ENCODE measurements around the gene PHIP.

Gene PHIP

GRCh38 chr6:79070206-79070825 lies 7.7 kb downstream of the PHIP start:
- no peak for DNase-seq (ENCODE audit: low read depth in 2 of 2)

- DNase-seq (ENCODE audit: low read depth in 2 of 2) = no peak
Observed at GRCh38 chr6:79066828-79067227, 11.2 kb downstream of the PHIP start.

GRCh38 chr6:79066330-79066729 lies 11.7 kb downstream of the PHIP start:
- no peak for DNase-seq (ENCODE audit: low read depth in 2 of 2)

- no peak for DNase-seq (ENCODE audit: low read depth in 2 of 2)
Observed at GRCh38 chr6:79065232-79065631, 12.8 kb downstream of the PHIP start.

GRCh38 chr6:79064635-79065034 lies 13.4 kb downstream of the PHIP start:
- no peak for DNase-seq (ENCODE audit: low read depth in 2 of 2)

- DNase-seq (ENCODE audit: low read depth in 2 of 2) = no peak
Observed at GRCh38 chr6:79062708-79063107, 15.3 kb downstream of the PHIP start.

GRCh38 chr6:79057746-79058145 lies 20.3 kb downstream of the PHIP start:
- DNase-seq (ENCODE audit: low read depth in 2 of 2) = no peak

- no peak for DNase-seq (ENCODE audit: low read depth in 2 of 2)
Observed at GRCh38 chr6:79056226-79056625, 21.8 kb downstream of the PHIP start.

- no peak for DNase-seq (ENCODE audit: low read depth in 2 of 2)
Observed at GRCh38 chr6:79048611-79049010, 29.4 kb downstream of the PHIP start.

- no peak for DNase-seq (ENCODE audit: low read depth in 2 of 2)
Observed at GRCh38 chr6:79047072-79047471, 31.0 kb downstream of the PHIP start.

- DNase-seq (ENCODE audit: low read depth in 2 of 2) = no peak
Observed at GRCh38 chr6:79045966-79046365, 32.1 kb downstream of the PHIP start.

GRCh38 chr6:79042799-79043126 lies 35.3 kb downstream of the PHIP start:
- DNase-seq (ENCODE audit: low read depth in 2 of 2) = no peak

- DNase-seq (ENCODE audit: low read depth in 2 of 2) = no peak
Observed at GRCh38 chr6:79042088-79042798, 35.8 kb downstream of the PHIP start.

GRCh38 chr6:79040083-79040482 lies 38.0 kb downstream of the PHIP start:
- DNase-seq (ENCODE audit: low read depth in 2 of 2) = no peak

- no peak for DNase-seq (ENCODE audit: low read depth in 2 of 2)
Observed at GRCh38 chr6:79038061-79038460, 40.0 kb downstream of the PHIP start.

GRCh38 chr6:79034865-79035264 lies 43.2 kb downstream of the PHIP start:
- no peak for DNase-seq (ENCODE audit: low read depth in 2 of 2)

GRCh38 chr6:79033279-79033678 lies 44.8 kb downstream of the PHIP start:
- DNase-seq (ENCODE audit: low read depth in 2 of 2) = no peak

- DNase-seq (ENCODE audit: low read depth in 2 of 2) = no peak
Observed at GRCh38 chr6:79031821-79032590, 46.0 kb downstream of the PHIP start.

GRCh38 chr6:79030511-79030910 lies 47.5 kb downstream of the PHIP start:
- no peak for DNase-seq (ENCODE audit: low read depth in 2 of 2)

- no peak for DNase-seq (ENCODE audit: low read depth in 2 of 2)
Observed at GRCh38 chr6:79030023-79030422, 48.0 kb downstream of the PHIP start.

GRCh38 chr6:79028641-79029314 lies 49.3 kb downstream of the PHIP start:
- DNase-seq (ENCODE audit: low read depth in 2 of 2) = no peak

- DNase-seq (ENCODE audit: low read depth in 2 of 2) = no peak
Observed at GRCh38 chr6:79011940-79012339, 66.1 kb downstream of the PHIP start.

- no peak for DNase-seq (ENCODE audit: low read depth in 2 of 2)
Observed at GRCh38 chr6:79010422-79010821, 67.6 kb downstream of the PHIP start.

Data from stimulated activated CD4-positive, alpha-beta T cell treated with anti-CD3 and anti-CD28 coated beads, Interleukin-1b, Interleukin-23, amount 100 ng/mL, for 1 hour (primary cell).